Adrenal gland (tissue), 5 donors: ENCODE data around the gene CA5B.

Experiments
- CTCF ChIP-seq, 6 experiments: fragments of 450-650 bp in 4 of 6; fragments of 200-600 bp in 2 of 6; sonication (generic) in 1 of 6; IDR thresholded peaks; 1 replicate in 5 of 6; 2 replicates in 1 of 6; pipeline versions ENCODE4 v1.5.1 to v1.8.0; 2016 to 2021; ENCODE audit warnings: antibody characterized with exemption in 6 of 6, mild to moderate bottlenecking in 2 of 6, moderate library complexity in 1 of 6
- POLR2A ChIP-seq, 2 donors: fragments of 450-650 bp; IDR thresholded peaks; one replicate each; pipeline ENCODE4 v1.6.1; 2017; ENCODE audit warnings: antibody characterized with exemption in 2 of 2, mild to moderate bottlenecking in 2 of 2, moderate library complexity in 1 of 2
- donor health status: DM: no; HTN: no; CAD: no.

GRCh38 chrX:15808254-15808653, 70.2 kb downstream of the CA5B start:
- TF ChIP-seq CTCF (IDR thresholded peaks at IDR 0.05) (no peak), POLR2A (IDR thresholded peaks at IDR 0.05) (no peak)
